ENCODE data around the gene COL6A5. TPM values are rescaled to one million over a fixed set of nuclear protein-coding genes. Genes with fewer than 3 reads are reported as not detected.
"Not testable (repeated sequence)": the region's sequence is repeated elsewhere in the genome, so short reads cannot be mapped to it uniquely, and the experiment has no call there.

The COL6A5 gene, protein sequence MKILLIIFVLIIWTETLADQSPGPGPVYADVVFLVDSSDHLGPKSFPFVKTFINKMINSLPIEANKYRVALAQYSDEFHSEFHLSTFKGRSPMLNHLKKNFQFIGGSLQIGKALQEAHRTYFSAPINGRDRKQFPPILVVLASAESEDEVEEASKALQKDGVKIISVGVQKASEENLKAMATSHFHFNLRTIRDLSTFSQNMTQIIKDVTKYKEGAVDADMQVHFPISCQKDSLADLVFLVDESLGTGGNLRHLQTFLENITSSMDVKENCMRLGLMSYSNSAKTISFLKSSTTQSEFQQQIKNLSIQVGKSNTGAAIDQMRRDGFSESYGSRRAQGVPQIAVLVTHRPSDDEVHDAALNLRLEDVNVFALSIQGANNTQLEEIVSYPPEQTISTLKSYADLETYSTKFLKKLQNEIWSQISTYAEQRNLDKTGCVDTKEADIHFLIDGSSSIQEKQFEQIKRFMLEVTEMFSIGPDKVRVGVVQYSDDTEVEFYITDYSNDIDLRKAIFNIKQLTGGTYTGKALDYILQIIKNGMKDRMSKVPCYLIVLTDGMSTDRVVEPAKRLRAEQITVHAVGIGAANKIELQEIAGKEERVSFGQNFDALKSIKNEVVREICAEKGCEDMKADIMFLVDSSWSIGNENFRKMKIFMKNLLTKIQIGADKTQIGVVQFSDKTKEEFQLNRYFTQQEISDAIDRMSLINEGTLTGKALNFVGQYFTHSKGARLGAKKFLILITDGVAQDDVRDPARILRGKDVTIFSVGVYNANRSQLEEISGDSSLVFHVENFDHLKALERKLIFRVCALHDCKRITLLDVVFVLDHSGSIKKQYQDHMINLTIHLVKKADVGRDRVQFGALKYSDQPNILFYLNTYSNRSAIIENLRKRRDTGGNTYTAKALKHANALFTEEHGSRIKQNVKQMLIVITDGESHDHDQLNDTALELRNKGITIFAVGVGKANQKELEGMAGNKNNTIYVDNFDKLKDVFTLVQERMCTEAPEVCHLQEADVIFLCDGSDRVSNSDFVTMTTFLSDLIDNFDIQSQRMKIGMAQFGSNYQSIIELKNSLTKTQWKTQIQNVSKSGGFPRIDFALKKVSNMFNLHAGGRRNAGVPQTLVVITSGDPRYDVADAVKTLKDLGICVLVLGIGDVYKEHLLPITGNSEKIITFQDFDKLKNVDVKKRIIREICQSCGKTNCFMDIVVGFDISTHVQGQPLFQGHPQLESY (N-terminal part only)
- total RNA-seq: not detected

- Mint-ChIP-seq H3K9me3 (no peaks in the 10 kb centered on the region), H3K4me1 (peaks cover 5% of the 10 kb centered on the region), H3K36me3 (ENCODE audit: low read depth) (no peaks in the 10 kb centered on the region), H3K27ac (no peak within 1 kb of the TSS), H3K4me3 (no peak within 1 kb of the TSS), H3K27me3 (peaks cover 46% of the 10 kb centered on the region)
- ChIA-PET POLR2A (no interaction called here), CTCF (no interaction called here)
- DNase-seq: no peak
These were observed at the start of gene COL6A5 for GRCh38 chr3:130345487-130346079. Gene COL6A5 (plus strand): TSS chr3:130345672. CDS start chr3:130373639, 27,967 bp downstream.

- no peaks in the 10 kb centered on the region for H3K4me1 Mint-ChIP-seq
- H3K4me3 Mint-ChIP-seq: no peak overlapping the region
- POLR2A ChIA-PET: no interaction called here
- H3K27ac Mint-ChIP-seq: no peak overlapping the region
- CTCF ChIA-PET: no interaction called here
- no peak for DNase-seq
- H3K36me3 Mint-ChIP-seq (ENCODE audit: low read depth): no peaks in the 10 kb centered on the region
- no peaks in the 10 kb centered on the region for H3K9me3 Mint-ChIP-seq
- peaks cover 8% of the 10 kb centered on the region for H3K27me3 Mint-ChIP-seq
These were observed 45.9 kb upstream of the COL6A5 start for GRCh38 chr3:130299531-130299930.

GRCh38 chr3:130300888-130301287 lies 44.6 kb upstream of the COL6A5 start:
- Mint-ChIP-seq H3K4me1 (no peaks in the 10 kb centered on the region), H3K27me3 (peaks cover 6% of the 10 kb centered on the region), H3K9me3 (no peaks in the 10 kb centered on the region), H3K27ac (no peak overlapping the region), H3K4me3 (no peak overlapping the region), H3K36me3 (ENCODE audit: low read depth) (no peaks in the 10 kb centered on the region)
- DNase-seq: no peak
- CTCF ChIA-PET: no interaction called here
- POLR2A ChIA-PET: no interaction called here

GRCh38 chr3:130310109-130310508 lies 35.4 kb upstream of the COL6A5 start:
- Mint-ChIP-seq H3K36me3 (ENCODE audit: low read depth) (no peaks in the 10 kb centered on the region), H3K4me3 (no peak overlapping the region), H3K27me3 (peaks cover 27% of the 10 kb centered on the region), H3K27ac (no peak overlapping the region), H3K9me3 (peaks cover 3% of the 10 kb centered on the region), H3K4me1 (no peaks in the 10 kb centered on the region)
- POLR2A ChIA-PET: no interaction called here
- DNase-seq: no peak
- CTCF ChIA-PET: no interaction called here

GRCh38 chr3:130312374-130312773 lies 33.1 kb upstream of the COL6A5 start:
- no peak overlapping the region for H3K4me3 Mint-ChIP-seq
- H3K36me3 Mint-ChIP-seq (ENCODE audit: low read depth): no peaks in the 10 kb centered on the region
- DNase-seq: no peak
- H3K27me3 Mint-ChIP-seq: peaks cover 18% of the 10 kb centered on the region
- peaks cover 3% of the 10 kb centered on the region for H3K9me3 Mint-ChIP-seq
- no peaks in the 10 kb centered on the region for H3K4me1 Mint-ChIP-seq
- ChIA-PET POLR2A (no interaction called here), CTCF (interaction anchor here (0.6 kb wide), 1 partner anchor 85 kb away, joined by 3 read pairs; no protein-coding TSS in a partner anchor)
- no peak overlapping the region for H3K27ac Mint-ChIP-seq

DNA sequence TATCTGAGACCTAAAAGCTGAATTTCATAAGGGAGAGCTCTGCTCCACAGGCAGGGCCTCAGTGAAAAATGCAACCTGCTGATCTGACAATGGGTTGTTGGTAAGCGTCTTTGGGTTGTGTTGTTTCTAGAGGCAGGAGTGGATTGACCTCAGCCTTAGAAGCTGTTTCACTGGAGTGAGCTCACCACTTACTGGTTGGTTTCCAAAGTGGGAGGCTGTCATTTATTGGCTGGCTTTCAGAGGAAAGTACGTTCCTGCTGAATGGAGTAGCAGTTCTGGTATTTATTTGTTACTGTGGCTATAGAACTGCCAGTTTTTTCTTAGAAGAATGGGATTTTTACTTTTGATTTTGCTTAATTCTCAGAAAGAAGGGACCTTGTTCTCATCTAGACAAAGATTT lies 29.3 kb upstream of the COL6A5 start:
- DNase-seq: no peak
- peaks cover 3% of the 10 kb centered on the region for H3K9me3 Mint-ChIP-seq
- peaks cover 6% of the 10 kb centered on the region for H3K27me3 Mint-ChIP-seq
- ChIA-PET CTCF (no interaction called here), POLR2A (no interaction called here)
- H3K4me3 Mint-ChIP-seq: no peak overlapping the region
- H3K4me1 Mint-ChIP-seq: no peaks in the 10 kb centered on the region
- no peaks in the 10 kb centered on the region for H3K36me3 Mint-ChIP-seq (ENCODE audit: low read depth)
- no peak overlapping the region for H3K27ac Mint-ChIP-seq

DNA sequence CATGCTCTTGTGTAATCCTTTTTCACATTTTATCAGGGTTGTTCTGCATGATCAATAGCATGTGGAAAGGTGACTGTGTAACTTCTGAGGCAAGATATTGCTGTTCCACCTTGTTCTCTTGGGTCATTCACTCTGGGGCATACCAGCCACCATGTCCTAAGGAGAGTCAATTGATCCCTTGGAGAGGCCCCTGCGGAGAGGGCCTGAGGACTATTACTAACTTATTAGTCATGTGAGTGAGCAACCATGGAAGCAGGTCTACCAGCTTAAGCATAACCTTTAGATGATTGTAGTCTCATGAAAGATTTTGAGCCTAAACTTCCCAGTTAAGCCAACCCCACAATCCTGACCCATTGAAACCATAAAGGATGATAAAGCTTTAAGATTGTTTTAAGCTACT lies 22.0 kb upstream of the COL6A5 start:
- H3K4me3 Mint-ChIP-seq: no peak overlapping the region
- ChIA-PET CTCF (no interaction called here), POLR2A (no interaction called here)
- no peaks in the 10 kb centered on the region for H3K4me1 Mint-ChIP-seq
- peaks cover 3% of the 10 kb centered on the region for H3K27me3 Mint-ChIP-seq
- no peak overlapping the region for H3K27ac Mint-ChIP-seq
- H3K9me3 Mint-ChIP-seq: no peaks in the 10 kb centered on the region
- H3K36me3 Mint-ChIP-seq (ENCODE audit: low read depth): no peaks in the 10 kb centered on the region
- no peak for DNase-seq

- Mint-ChIP-seq H3K4me3 (no peak overlapping the region), H3K27ac (no peak overlapping the region), H3K9me3 (peaks cover 2% of the 10 kb centered on the region), H3K4me1 (peaks cover 5% of the 10 kb centered on the region), H3K27me3 (peaks cover 38% of the 10 kb centered on the region), H3K36me3 (ENCODE audit: low read depth) (no peaks in the 10 kb centered on the region)
- ChIA-PET POLR2A (no interaction called here), CTCF (no interaction called here)
- no peak for DNase-seq
These were observed 4.7 kb upstream of the COL6A5 start for GRCh38 chr3:130340766-130341165.

DNA sequence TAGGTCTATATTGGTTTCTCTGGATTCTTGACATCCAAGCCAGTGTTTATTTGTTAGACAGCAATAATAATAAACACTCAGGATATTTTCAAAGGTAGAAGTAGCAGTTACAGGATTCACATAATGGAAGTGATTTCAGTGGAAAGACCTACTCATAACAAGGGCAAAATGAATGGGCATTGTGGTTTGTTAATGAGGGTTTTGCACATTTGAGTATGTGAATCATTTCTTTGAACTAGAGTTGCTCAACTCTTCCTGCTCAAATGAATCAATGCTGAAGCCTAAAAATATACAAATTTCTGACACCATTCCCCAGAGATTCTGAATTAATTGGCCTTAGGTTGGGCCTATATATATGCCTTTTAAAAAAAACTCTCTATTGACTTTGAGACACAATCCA lies 4.1 kb upstream of the COL6A5 start:
- H3K4me3 Mint-ChIP-seq: no peak overlapping the region
- H3K9me3 Mint-ChIP-seq: peaks cover 2% of the 10 kb centered on the region
- H3K27ac Mint-ChIP-seq: no peak overlapping the region
- POLR2A ChIA-PET: no interaction called here
- no peak for DNase-seq
- CTCF ChIA-PET: no interaction called here
- H3K4me1 Mint-ChIP-seq: peaks cover 5% of the 10 kb centered on the region
- no peaks in the 10 kb centered on the region for H3K36me3 Mint-ChIP-seq (ENCODE audit: low read depth)
- peaks cover 39% of the 10 kb centered on the region for H3K27me3 Mint-ChIP-seq

- ChIA-PET POLR2A (no interaction called here), CTCF (no interaction called here)
- peaks cover 2% of the 10 kb centered on the region for H3K9me3 Mint-ChIP-seq
- peaks cover 5% of the 10 kb centered on the region for H3K4me1 Mint-ChIP-seq
- peaks cover 42% of the 10 kb centered on the region for H3K27me3 Mint-ChIP-seq
- H3K36me3 Mint-ChIP-seq (ENCODE audit: low read depth): no peaks in the 10 kb centered on the region
- no peak overlapping the region for H3K4me3 Mint-ChIP-seq
- H3K27ac Mint-ChIP-seq: no peak overlapping the region
- DNase-seq: no peak
These were observed 3.6 kb upstream of the COL6A5 start for GRCh38 chr3:130341882-130342281.

DNA sequence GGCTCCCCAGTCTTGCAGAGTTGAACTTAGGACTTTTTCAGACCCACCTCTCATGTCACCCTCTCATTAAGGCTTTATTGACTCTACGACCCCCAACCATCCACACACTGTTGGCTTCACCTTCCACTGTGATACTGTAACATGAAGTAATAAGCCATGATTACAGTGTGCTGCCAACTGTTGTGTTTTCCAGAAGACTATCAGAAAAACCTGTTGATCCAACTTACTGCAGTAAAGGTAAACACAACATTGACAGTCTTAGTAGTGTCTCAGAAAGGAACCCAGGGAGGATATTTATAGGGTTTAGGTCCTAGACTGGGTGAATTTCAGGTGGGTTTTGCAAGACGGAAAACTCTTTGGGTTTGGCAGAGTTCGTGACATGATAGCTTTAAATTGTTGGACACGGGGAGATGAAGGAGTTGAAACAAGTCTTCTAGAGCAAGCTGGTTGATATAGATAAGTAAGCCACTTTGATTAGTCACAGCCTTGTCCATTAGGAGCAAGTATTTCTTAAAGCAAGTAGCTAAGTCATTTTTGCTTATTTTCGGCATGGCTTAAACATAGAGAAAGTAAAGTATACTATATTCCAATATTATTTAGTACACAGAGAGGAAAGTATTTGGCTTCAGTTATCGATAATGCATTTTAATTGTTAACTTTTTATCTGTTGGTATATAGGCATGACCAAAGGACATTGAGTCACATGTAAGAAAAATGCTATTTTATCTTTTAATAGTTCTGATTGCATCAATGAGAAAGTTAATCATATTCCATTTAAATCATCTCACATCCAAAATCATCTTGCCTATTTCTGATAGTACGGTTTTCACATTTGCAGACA lies 2.4 kb upstream of the COL6A5 start:
- no peaks in the 10 kb centered on the region for H3K36me3 Mint-ChIP-seq (ENCODE audit: low read depth)
- H3K4me1 Mint-ChIP-seq: peaks cover 5% of the 10 kb centered on the region
- no peak overlapping the region for H3K27ac Mint-ChIP-seq
- no peak for DNase-seq
- POLR2A ChIA-PET: no interaction called here
- peaks cover 49% of the 10 kb centered on the region for H3K27me3 Mint-ChIP-seq
- no peak overlapping the region for H3K4me3 Mint-ChIP-seq
- peaks cover 2% of the 10 kb centered on the region for H3K9me3 Mint-ChIP-seq
- CTCF ChIA-PET: no interaction called here

- POLR2A ChIA-PET; H3K27ac Mint-ChIP-seq; H3K36me3 Mint-ChIP-seq (ENCODE audit: low read depth); CTCF ChIA-PET; DNase-seq; H3K9me3 Mint-ChIP-seq; H3K4me3 Mint-ChIP-seq; H3K4me1 Mint-ChIP-seq: not testable (repeated sequence)
- peaks cover 41% of the 10 kb centered on the region for H3K27me3 Mint-ChIP-seq
These were observed 2.8 kb downstream of the COL6A5 start for GRCh38 chr3:130348258-130348657.
